OCI-LY3 (cell line): Measurements from ENCODE around the gene PAK5.

Experiments
- H2AFZ ChIP-seq: fragments of 200-600, 300-600 bp; shearing (Covaris generic); 2 replicates; pipeline ENCODE4 v1.6.0; 2014; ENCODE audit warnings: antibody characterized with exemption, low read depth, low read length
- H3K27ac ChIP-seq: fragments of 200-600, 300-600 bp; sonication (generic); 2 replicates; pipeline ENCODE4 v1.5.1; 2014; ENCODE audit warnings: mild to moderate bottlenecking, low read length, moderate library complexity, mixed read lengths
- H3K27me3 ChIP-seq: fragments of 200-600, 300-600 bp; sonication (generic); 2 replicates; pipeline ENCODE4 v1.6.1; 2014; ENCODE audit warnings: low read depth, low read length, mixed read lengths
- H3K36me3 ChIP-seq: fragments of 200-600, 300-600 bp; sonication (generic); replicated peaks from 2 replicates; pipeline ENCODE3; 2014; ENCODE audit warnings: low read depth, low read length, mixed read lengths
- H3K4me1 ChIP-seq: fragments of 300-600, 200-600 bp; sonication (generic); 2 replicates; pipeline ENCODE4 v1.6.1; 2014; ENCODE audit warnings: low read length, mixed read lengths
- H3K4me2 ChIP-seq: fragments of 200-600, 300-600 bp; sonication (generic); 2 replicates; pipeline ENCODE4 v1.6.1; 2014; ENCODE audit warnings: low read length, mixed read lengths
- H3K4me3 ChIP-seq: fragments of 300-600, 200-600 bp; sonication (generic); 2 replicates; pipeline ENCODE4 v1.5.1; 2014; ENCODE audit warnings: antibody characterized with exemption, mild to moderate bottlenecking, low read length, moderate library complexity
- H3K79me2 ChIP-seq: fragments of 300-600, 200-600 bp; shearing (Covaris generic); 2 replicates; pipeline ENCODE4 v1.6.1; 2014; ENCODE audit warnings: mild to moderate bottlenecking, low read length, mixed read lengths
- H3K9ac ChIP-seq: fragments of 300-600, 200-600 bp; shearing (Covaris generic); 2 replicates; pipeline ENCODE4 v1.6.0; 2014; ENCODE audit warnings: mild to moderate bottlenecking, low read length, moderate library complexity
- H3K9me3 ChIP-seq: fragments of 200-600, 300-600 bp; shearing (Covaris generic); 2 replicates; pipeline ENCODE4 v1.6.1; 2014; ENCODE audit warnings: low read length, mixed read lengths; ENCODE audit not compliant: insufficient read depth
- H4K20me1 ChIP-seq: fragments of 200-600, 300-600 bp; sonication (generic); 2 replicates; pipeline ENCODE4 v1.6.1; 2016; ENCODE audit warnings: low read length, mixed read lengths; ENCODE audit not compliant: insufficient read depth
- EZH2phosphoT487 ChIP-seq: fragments of 200-600 bp; shearing (Covaris generic); IDR thresholded peaks from 2 replicates; pipeline ENCODE4 v1.6.1; 2018; ENCODE audit warnings: antibody characterized with exemption, mixed run types, low read depth
- TF ChIP-seq, protein P1 (sequence below): fragments of 200-600, 300-600 bp; sonication (generic); IDR thresholded peaks from 2 replicates; pipeline ENCODE4 v1.5.1; 2014; ENCODE audit warnings: antibody characterized with exemption, low read length, low read depth

Gene PAK5

GRCh38 chr20:9515741-9516233 is 323.1 kb downstream of the PAK5 start:
- TF ChIP-seq EZH2phosphoT487: no peak
- TF ChIP-seq, protein P1, sequence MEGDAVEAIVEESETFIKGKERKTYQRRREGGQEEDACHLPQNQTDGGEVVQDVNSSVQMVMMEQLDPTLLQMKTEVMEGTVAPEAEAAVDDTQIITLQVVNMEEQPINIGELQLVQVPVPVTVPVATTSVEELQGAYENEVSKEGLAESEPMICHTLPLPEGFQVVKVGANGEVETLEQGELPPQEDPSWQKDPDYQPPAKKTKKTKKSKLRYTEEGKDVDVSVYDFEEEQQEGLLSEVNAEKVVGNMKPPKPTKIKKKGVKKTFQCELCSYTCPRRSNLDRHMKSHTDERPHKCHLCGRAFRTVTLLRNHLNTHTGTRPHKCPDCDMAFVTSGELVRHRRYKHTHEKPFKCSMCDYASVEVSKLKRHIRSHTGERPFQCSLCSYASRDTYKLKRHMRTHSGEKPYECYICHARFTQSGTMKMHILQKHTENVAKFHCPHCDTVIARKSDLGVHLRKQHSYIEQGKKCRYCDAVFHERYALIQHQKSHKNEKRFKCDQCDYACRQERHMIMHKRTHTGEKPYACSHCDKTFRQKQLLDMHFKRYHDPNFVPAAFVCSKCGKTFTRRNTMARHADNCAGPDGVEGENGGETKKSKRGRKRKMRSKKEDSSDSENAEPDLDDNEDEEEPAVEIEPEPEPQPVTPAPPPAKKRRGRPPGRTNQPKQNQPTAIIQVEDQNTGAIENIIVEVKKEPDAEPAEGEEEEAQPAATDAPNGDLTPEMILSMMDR: no peak
- Histone ChIP-seq H3K9ac (no peak overlapping the region), H4K20me1 (no peaks in the 10 kb centered on the region), H3K27me3 (0 out of 2 replicates have a peak, but pooled peaks cover 3% of the 10 kb centered on the region), H3K36me3 (no peaks in the 10 kb centered on the region), H3K27ac (no peak overlapping the region), H2AFZ (no peak overlapping the region), H3K79me2 (no peaks in the 10 kb centered on the region), H3K4me2 (no peak overlapping the region), H3K4me1 (no peaks in the 10 kb centered on the region), H3K9me3 (no peaks in the 10 kb centered on the region), H3K4me3 (no peak overlapping the region)

DNA sequence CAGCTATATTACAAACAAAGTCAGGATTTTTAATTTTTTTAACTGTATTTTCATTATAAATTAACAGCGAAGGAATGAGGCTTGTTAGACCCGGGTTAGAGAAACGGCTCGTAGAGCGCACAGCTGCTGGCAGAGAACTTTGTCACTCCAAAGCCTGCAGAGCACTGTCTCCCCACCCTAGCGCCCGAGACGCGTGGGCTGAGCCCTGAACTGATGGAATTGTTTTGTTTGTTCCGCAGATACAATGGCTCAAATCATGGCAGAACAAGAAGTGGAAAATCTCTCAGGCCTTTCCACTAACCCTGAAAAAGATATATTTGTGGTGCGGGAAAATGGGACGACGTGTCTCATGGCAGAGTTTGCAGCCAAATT is 323.7 kb downstream of the PAK5 start:
- no peaks in the 10 kb centered on the region for H4K20me1 ChIP-seq
- H3K4me1 ChIP-seq: no peaks in the 10 kb centered on the region
- TF ChIP-seq, protein P1: no peak
- no peak for TF ChIP-seq EZH2phosphoT487
- H3K79me2 ChIP-seq: no peaks in the 10 kb centered on the region
- H3K27ac ChIP-seq: no peak overlapping the region
- no peaks in the 10 kb centered on the region for H3K9me3 ChIP-seq
- H3K36me3 ChIP-seq: no peaks in the 10 kb centered on the region
- H3K9ac ChIP-seq: no peak overlapping the region
- H2AFZ ChIP-seq: no peak overlapping the region
- 0 out of 2 replicates have a peak, but pooled peaks cover 4% of the 10 kb centered on the region for H3K27me3 ChIP-seq
- no peak overlapping the region for H3K4me2 ChIP-seq
- no peak overlapping the region for H3K4me3 ChIP-seq

- H3K4me3 ChIP-seq: no peak within 1 kb of the TSS
- H4K20me1 ChIP-seq: no peaks in the 10 kb centered on the region
- H3K4me1 ChIP-seq: no peaks in the 10 kb centered on the region
- no peaks in the 10 kb centered on the region for H3K79me2 ChIP-seq
- no peak within 1 kb of the TSS for H3K4me2 ChIP-seq
- H3K9me3 ChIP-seq: no peaks in the 10 kb centered on the region
- H3K9ac ChIP-seq: no peak within 1 kb of the TSS
- TF ChIP-seq, protein P1: no peak
- no peak for TF ChIP-seq EZH2phosphoT487
- H2AFZ ChIP-seq: no peak within 1 kb of the TSS
- no peaks in the 10 kb centered on the region for H3K36me3 ChIP-seq
- H3K27ac ChIP-seq: no peak within 1 kb of the TSS
- 0 out of 2 replicates have a peak, but pooled peaks cover 4% of the 10 kb centered on the region for H3K27me3 ChIP-seq
Measured at GRCh38 chr20:9514461-9515213, 324.2 kb downstream of the PAK5 start, which contains the start of gene LAMP5. TSS of gene LAMP5 (plus strand) at chr20:9514590. CDS start at chr20:9514853, 263 bp downstream.

DNA sequence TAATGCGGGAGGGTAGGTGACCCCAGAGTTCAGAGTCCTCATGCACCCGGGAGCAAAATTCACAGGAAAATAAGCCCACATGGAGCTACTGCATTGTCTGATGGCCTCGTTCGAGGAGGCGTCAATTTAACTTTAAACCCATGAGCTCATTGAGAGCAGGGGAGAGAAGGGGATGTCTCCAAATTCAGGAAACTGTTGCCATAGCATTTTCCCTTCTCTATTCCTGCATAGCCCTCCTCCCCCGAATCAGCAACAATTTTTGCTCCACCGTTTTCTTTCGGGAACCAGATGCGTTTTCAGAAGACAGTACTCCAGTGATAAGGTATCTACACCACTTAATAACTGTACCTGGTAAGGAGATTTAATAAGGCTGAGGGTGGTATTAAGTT is 324.8 kb downstream of the PAK5 start:
- no peaks in the 10 kb centered on the region for H3K79me2 ChIP-seq
- no peaks in the 10 kb centered on the region for H3K36me3 ChIP-seq
- H2AFZ ChIP-seq: no peak overlapping the region
- no peaks in the 10 kb centered on the region for H3K4me1 ChIP-seq
- H3K4me2 ChIP-seq: no peak overlapping the region
- H3K27ac ChIP-seq: no peak overlapping the region
- no peaks in the 10 kb centered on the region for H3K9me3 ChIP-seq
- H3K4me3 ChIP-seq: no peak overlapping the region
- TF ChIP-seq, protein P1: no peak
- no peak for TF ChIP-seq EZH2phosphoT487
- no peaks in the 10 kb centered on the region for H4K20me1 ChIP-seq
- H3K27me3 ChIP-seq: 0 out of 2 replicates have a peak, but pooled peaks cover 4% of the 10 kb centered on the region
- H3K9ac ChIP-seq: no peak overlapping the region
